BE2C (cell line): ENCODE results near the gene YRDC.

Source experiments
- DNase-seq: peaks from one replicate; pipeline ENCODE4 v3.0.0-alpha.2; 2020
- H3K27me3 ChIP-seq: fragments of 250-450 bp; sonication (Bioruptor Pico); 2 replicates; pipeline ENCODE4 v1.5.1; 2020; ENCODE audit warnings: mild to moderate bottlenecking
- H3K36me3 ChIP-seq: fragments of 250-450 bp; sonication (Bioruptor Pico); 2 replicates; pipeline ENCODE4 v1.5.1; 2020; ENCODE audit warnings: mild to moderate bottlenecking
- H3K4me1 ChIP-seq: fragments of 250-450 bp; sonication (Bioruptor Pico); 2 replicates; pipeline ENCODE4 v1.5.1; 2020
- H3K4me3 ChIP-seq: 2 replicates; pipeline ENCODE4 v1.5.1; 2011; ENCODE audit warnings: low read depth, low read length
- H3K9me3 ChIP-seq: fragments of 250-450 bp; sonication (Bioruptor Pico); 2 replicates; pipeline ENCODE4 v1.5.1; 2020
- TF ChIP-seq, protein P1 (sequence below): IDR thresholded peaks from 2 replicates; pipeline ENCODE4 v1.5.1; 2012; ENCODE audit warnings: mild to moderate bottlenecking, low read depth, low read length

Gene YRDC

DNA sequence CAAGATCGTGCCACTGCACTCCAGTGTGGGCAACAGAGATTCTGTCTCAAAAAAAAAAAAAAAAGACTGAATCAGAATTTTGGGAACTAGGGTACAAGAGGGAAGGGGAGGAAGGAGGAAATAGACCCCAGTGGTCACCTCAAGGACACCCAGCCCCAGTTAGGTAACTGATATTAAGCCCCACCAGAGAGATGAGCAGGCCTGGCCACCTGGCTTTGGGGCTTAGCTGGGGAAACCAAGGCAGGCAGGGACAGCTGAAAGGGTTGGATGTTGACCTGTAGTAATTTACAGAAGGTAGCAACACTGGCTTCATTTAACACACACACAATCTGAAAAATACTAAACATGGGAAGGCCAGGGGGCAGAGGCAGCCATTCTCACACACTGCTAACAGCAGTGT lies 5.6 kb downstream of the YRDC start:
- H3K36me3 ChIP-seq: peaks cover 60% of the 10 kb centered on the region
- TF ChIP-seq, protein P1, sequence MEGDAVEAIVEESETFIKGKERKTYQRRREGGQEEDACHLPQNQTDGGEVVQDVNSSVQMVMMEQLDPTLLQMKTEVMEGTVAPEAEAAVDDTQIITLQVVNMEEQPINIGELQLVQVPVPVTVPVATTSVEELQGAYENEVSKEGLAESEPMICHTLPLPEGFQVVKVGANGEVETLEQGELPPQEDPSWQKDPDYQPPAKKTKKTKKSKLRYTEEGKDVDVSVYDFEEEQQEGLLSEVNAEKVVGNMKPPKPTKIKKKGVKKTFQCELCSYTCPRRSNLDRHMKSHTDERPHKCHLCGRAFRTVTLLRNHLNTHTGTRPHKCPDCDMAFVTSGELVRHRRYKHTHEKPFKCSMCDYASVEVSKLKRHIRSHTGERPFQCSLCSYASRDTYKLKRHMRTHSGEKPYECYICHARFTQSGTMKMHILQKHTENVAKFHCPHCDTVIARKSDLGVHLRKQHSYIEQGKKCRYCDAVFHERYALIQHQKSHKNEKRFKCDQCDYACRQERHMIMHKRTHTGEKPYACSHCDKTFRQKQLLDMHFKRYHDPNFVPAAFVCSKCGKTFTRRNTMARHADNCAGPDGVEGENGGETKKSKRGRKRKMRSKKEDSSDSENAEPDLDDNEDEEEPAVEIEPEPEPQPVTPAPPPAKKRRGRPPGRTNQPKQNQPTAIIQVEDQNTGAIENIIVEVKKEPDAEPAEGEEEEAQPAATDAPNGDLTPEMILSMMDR: no peak

DNA sequence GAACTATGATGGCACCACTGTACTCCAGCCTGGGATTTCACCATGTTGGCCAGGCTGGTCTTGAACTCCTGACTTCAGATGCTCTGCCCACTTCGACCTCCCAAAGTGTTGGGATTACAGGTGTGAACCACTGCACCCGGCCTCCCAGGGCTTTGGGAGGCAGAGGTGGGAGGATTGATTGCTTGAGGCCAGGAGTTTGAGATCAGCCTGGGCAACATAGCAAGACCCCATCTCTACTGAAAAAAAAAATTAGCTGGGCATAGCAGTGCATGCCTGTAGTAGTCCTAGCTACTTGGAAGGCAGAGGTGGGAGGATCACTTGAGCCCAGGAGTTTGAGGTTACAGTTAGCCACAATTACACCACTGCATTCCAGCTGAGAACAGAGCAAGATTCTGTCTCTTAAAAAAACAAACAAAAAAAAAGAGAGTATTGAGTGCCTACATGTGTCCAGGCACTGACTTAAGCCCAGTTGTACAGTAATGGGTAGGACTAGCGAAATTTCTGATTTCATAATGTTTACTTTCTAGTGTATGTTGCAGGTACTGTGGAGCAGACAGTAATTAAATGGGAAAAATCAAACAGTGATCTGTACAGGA lies 10.2 kb downstream of the YRDC start:
- no peaks in the 10 kb centered on the region for H3K9me3 ChIP-seq

More for the DNA sequence above, 5.6 kb downstream of the YRDC start:
- no peak overlapping the region for H3K4me3 ChIP-seq
- H3K27me3 ChIP-seq: no peaks in the 10 kb centered on the region
- no peaks in the 10 kb centered on the region for H3K4me1 ChIP-seq
- DNase-seq: no peak
- H3K9me3 ChIP-seq: no peaks in the 10 kb centered on the region

DNA sequence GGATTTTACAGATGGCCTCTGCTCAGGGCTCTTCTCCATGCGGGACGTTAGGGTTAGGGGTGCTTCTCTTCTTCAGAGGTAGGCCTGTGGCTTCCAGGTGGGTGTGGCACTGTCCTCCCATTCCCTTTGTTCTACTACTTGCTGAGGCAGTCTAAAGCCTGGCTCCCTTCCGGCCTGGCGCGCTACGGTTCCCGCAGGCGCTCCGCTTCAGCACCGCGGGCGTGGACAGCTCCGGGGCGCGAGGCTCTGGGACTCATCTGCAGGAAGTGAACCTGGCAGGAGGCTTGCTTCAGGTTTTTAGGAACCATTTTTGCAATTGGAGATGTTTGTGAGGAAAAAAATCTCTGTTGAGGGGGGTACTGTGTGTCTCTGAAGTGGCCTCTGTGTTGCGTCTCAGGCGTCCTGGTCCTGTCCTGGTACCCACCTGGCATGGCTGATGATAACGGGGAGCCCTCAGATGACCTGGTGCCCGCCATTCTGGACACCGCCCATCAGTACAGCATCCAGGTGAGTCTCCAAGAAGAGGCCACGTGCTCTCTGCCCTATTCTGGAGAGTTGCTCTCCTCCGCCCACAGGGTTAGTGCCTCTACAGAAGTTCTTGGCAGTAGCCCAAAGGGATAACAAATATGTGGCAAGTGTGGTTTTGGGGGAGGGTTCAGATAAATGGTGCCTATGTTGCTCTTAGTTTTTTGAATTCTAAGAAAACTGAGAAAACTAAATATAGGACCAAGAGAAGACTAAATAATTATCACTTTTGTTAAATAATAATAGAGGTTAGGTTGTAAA lies 12.5 kb downstream of the YRDC start:
- Histone ChIP-seq H3K9me3 (no peaks in the 10 kb centered on the region), H3K4me1 (no peaks in the 10 kb centered on the region), H3K4me3 (peak overlapping the region; percentile 72), H3K36me3 (peaks cover 17% of the 10 kb centered on the region), H3K27me3 (no peaks in the 10 kb centered on the region)
- peak; percentile 21 for DNase-seq
- TF ChIP-seq, protein P1: no peak

More for the DNA sequence above, 10.2 kb downstream of the YRDC start:
- TF ChIP-seq, protein P1: no peak
- Histone ChIP-seq H3K4me3 (no peak overlapping the region), H3K27me3 (no peaks in the 10 kb centered on the region), H3K4me1 (no peaks in the 10 kb centered on the region), H3K36me3 (peaks cover 27% of the 10 kb centered on the region)
- no peak for DNase-seq

DNA sequence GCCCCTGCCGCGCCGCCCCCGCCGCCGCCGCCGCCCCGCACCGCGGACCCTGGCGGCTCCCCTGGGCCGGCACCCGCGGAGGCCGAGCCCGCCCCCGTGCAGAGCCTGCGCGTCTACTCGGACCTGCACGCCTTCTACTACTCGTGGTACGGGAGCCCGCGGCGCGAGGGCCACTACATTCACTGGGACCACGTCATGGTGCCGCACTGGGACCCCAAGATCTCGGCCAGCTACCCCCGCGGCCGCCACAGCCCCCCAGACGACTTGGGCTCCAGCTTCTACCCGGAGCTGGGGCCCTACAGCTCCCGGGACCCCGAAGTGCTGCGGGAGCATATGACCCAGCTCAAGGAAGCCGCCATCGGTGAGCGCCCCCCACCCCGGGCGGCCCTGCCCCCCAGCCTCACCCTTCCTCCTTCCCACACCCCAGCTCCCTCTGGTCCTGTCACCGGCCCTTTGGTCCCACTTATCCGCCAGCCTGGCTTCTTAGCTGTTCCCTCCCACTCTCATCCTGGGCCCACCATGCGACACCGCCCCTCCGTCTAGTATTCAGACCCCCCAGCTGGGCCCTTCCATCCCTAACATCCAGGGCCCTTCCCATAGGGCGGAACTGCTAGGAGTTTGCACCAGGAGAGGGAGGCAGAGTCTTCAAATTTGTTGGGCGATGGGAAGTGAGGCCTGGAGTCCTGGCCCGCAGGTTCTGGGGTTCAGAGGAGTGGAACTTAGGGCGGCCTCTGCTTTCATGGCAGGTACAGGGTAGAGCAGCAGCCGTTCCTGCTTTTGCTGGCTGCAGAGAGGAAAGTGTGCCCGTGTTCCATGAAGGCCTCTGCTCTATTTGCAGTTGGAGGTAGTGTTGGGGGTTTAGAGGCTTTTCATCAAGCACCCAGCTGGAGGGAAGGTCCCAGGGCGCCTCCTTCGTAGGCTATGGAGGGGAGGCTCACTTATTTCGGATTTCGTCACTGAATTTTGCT lies 13.4 kb downstream of the YRDC start:
- H3K27me3 ChIP-seq: no peaks in the 10 kb centered on the region
- no peaks in the 10 kb centered on the region for H3K9me3 ChIP-seq
- H3K4me1 ChIP-seq: no peaks in the 10 kb centered on the region
- peak; percentile 19 for DNase-seq
- TF ChIP-seq, protein P1: peak; percentile 18; the same call in 1 of the 2 replicates
- H3K36me3 ChIP-seq: peaks cover 8% of the 10 kb centered on the region
- H3K4me3 ChIP-seq: peak overlapping the region; percentile 72

DNA sequence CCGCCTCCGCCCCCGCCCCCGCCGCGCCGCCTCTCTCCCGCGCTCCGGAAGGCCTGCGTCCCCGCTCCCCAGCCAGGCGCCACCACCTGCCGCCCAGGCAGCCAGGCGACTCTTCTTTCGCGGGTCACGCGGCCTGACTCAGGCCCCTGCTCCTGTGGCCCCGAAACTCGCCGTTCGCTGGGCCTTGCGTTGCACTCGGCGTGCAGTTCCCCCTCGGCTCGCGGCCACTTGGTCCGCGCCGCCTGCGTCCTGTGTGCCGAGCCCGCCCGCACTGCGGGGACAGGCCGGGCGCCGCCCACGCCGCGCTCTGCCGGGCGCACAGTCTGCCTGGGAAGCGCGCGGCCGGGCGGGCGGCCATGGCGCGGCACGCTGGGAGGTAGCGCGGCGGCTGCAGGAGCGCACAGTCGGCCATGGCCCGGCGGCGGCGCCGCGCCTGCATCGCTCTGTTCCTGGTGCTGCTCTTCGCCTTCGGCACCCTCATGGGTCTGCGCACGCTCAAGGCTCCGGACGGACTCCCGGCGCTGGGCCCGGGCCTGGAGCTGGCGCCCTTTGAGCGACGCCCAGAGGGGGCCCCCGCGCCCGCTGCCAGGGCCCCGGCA lies 14.1 kb downstream of the YRDC start, which contains the start of gene MANEAL:
MANEAL (plus strand) TSS at position 75 of the 599 bp plus-strand sequence; CDS start at position 411, 336 bp downstream.
- Histone ChIP-seq H3K4me3 (peak within 1 kb of the TSS; percentile 72), H3K4me1 (no peaks in the 10 kb centered on the region), H3K9me3 (no peaks in the 10 kb centered on the region), H3K36me3 (peaks cover 8% of the 10 kb centered on the region), H3K27me3 (no peaks in the 10 kb centered on the region)
- TF ChIP-seq, protein P1: no peak
- DNase-seq: peak; percentile 67
